COR-L47 (cell line): ENCODE data around the gene FCHSD2.
A peak's percentile ranks its signal among the peaks of the same experiment; 100 is the strongest.
"Not testable (repeated sequence)": the region's sequence is repeated elsewhere in the genome, so short reads cannot be mapped to it uniquely, and the experiment has no call there.

Experiments used
- DNase-seq: peaks from one replicate; lab custom pipeline; 2025; lab: John Stamatoyannopoulos, UW

FCHSD2 gene

GRCh38 chr11:72833811-72834493 lies 308.2 kb downstream of the FCHSD2 start:
- no peak for DNase-seq

GRCh38 chr11:72833083-72833733 lies 308.9 kb downstream of the FCHSD2 start:
- DNase-seq, result no peak

- no peak for DNase-seq
Measured at GRCh38 chr11:72832301-72833082, 309.6 kb downstream of the FCHSD2 start.

- peak; percentile 76 for DNase-seq
Measured at GRCh38 chr11:72831521-72832300, 310.4 kb downstream of the FCHSD2 start.

GRCh38 chr11:72829884-72830533 lies 312.1 kb downstream of the FCHSD2 start:
- no peak for DNase-seq

GRCh38 chr11:72829178-72829577 lies 312.9 kb downstream of the FCHSD2 start:
- no peak for DNase-seq

- DNase-seq, result no peak
Measured at GRCh38 chr11:72828692-72829101, 313.4 kb downstream of the FCHSD2 start.

- no peak for DNase-seq
Measured at GRCh38 chr11:72828081-72828567, 314.0 kb downstream of the FCHSD2 start.

- DNase-seq, result not testable (repeated sequence)
Measured at GRCh38 chr11:72827656-72828055, 314.5 kb downstream of the FCHSD2 start.

GRCh38 chr11:72826942-72827480 lies 315.1 kb downstream of the FCHSD2 start:
- no peak for DNase-seq

GRCh38 chr11:72826191-72826941 lies 315.8 kb downstream of the FCHSD2 start:
- DNase-seq, result no peak

GRCh38 chr11:72825661-72826060 lies 316.5 kb downstream of the FCHSD2 start:
- DNase-seq, result no peak

- no peak for DNase-seq
Measured at GRCh38 chr11:72824811-72825505, 317.2 kb downstream of the FCHSD2 start.

- DNase-seq, result no peak
Measured at GRCh38 chr11:72824020-72824419, 318.1 kb downstream of the FCHSD2 start.

GRCh38 chr11:72823105-72823804 lies 318.9 kb downstream of the FCHSD2 start:
- DNase-seq, result no peak

GRCh38 chr11:72821920-72822799 lies 320.0 kb downstream of the FCHSD2 start:
- DNase-seq, result peak; percentile 95

- peak; percentile 69 for DNase-seq
Measured at GRCh38 chr11:72821221-72821919, 320.7 kb downstream of the FCHSD2 start.
